HepG2 (cell line): ENCODE results near the gene SLC29A1. TPM values are rescaled to one million over a fixed set of nuclear protein-coding genes. Genes with fewer than 3 reads are reported as not detected.
A peak's percentile ranks its signal among the peaks of the same experiment; 100 is the strongest.

ENCODE experiments used
- ATAC-seq: fragments of 200-7000 bp; cut with Tn5 transposase; 3 replicates; pipeline ENCODE4 v1.9.1; 2020; ENCODE audit warnings: mild to moderate bottlenecking, moderate library complexity
- BruUV-seq: library from RNA; stranded (reverse); fragments of 400-500 nt; replicated peaks from 2 replicates; lab custom pipeline; 2021; lab: Mats Ljungman, UMichigan
- CTCF ChIA-PET: fragments of 300-600 bp; formaldehyde crosslinking; extraction: SDS; loops from one replicate; lab custom pipeline; 2021; ENCODE audit warnings: low total read pairs, inconsistent platforms, low intra/inter-chr PET ratio; lab: Yijun Ruan, JAX
- POLR2A ChIA-PET: fragments of 350-600 bp; sonication (Branson Sonifier 250); formaldehyde crosslinking; loops from one replicate; lab custom pipeline; 2020; ENCODE audit warnings: antibody characterized with exemption, inconsistent platforms; lab: Yijun Ruan, JAX
- DNase-seq: peaks from one replicate; pipeline ENCODE4 v3.0.0-alpha.2; 2015; ENCODE audit warnings: low spot score
- FAIRE-seq: peaks from 3 replicates; lab custom pipeline; 2011; peaks lifted over from hg19 to GRCh38; lab: Jason Lieb, UNC
- H2AFZ ChIP-seq: one replicate; pipeline ENCODE4 v1.6.1; 2011; ENCODE audit warnings: low read length, inconsistent platforms
- H3K27ac ChIP-seq: fragments of 300-600 bp; 3 replicates; pipeline ENCODE4 v1.8.0; 2011; ENCODE audit warnings: mixed run types, mild to moderate bottlenecking, mixed read lengths, low read length, inconsistent platforms; ENCODE audit not compliant: insufficient read depth; ENCODE audit errors: extremely low read length
- H3K27me3 ChIP-seq, 2 experiments: fragments of 200-600 bp in 1 of 2; 2 replicates in 1 of 2; 3 replicates in 1 of 2; pipeline versions ENCODE4 v1.6.0 to v1.8.0; 2011; ENCODE audit warnings: low read length in 2 of 2, mild to moderate bottlenecking in 2 of 2, moderate library complexity in 2 of 2, inconsistent platforms in 1 of 2; ENCODE audit not compliant: insufficient read depth in 2 of 2, control insufficient read depth in 1 of 2
- H3K36me3 ChIP-seq, 2 experiments: fragments of 200-600 bp in 1 of 2; replicated peaks in 1 of 2; 2 replicates in 1 of 2; 3 replicates in 1 of 2; pipeline versions ENCODE4 v1.5.1 to v1.8.0; 2011; ENCODE audit warnings: low read length in 2 of 2, inconsistent platforms in 1 of 2; ENCODE audit not compliant: insufficient read depth in 2 of 2, control insufficient read depth in 1 of 2
- H3K4me1 ChIP-seq: 2 replicates; pipeline ENCODE4 v1.5.1; 2012; ENCODE audit warnings: low read length, inconsistent platforms; ENCODE audit not compliant: insufficient read depth
- H3K4me2 ChIP-seq: 2 replicates; pipeline ENCODE4 v1.6.0; 2011; ENCODE audit warnings: low read depth, low read length, inconsistent platforms
- H3K4me3 ChIP-seq, 3 experiments: fragments of 200-600 bp in 1 of 3; sonication (generic), shearing (Covaris generic) in 1 of 3; replicated peaks in 1 of 3; 2 replicates each; pipeline ENCODE4 v1.5.1; 2011 to 2016; ENCODE audit warnings: low read length in 3 of 3, inconsistent platforms in 2 of 3, low read depth in 2 of 3, mild to moderate bottlenecking in 2 of 3, control low read depth in 1 of 3, mixed read lengths in 1 of 3; ENCODE audit not compliant: insufficient read depth in 1 of 3
- H3K79me2 ChIP-seq: one replicate; pipeline ENCODE4 v1.6.1; 2011; ENCODE audit warnings: low read length, inconsistent platforms; ENCODE audit not compliant: insufficient read depth
- H3K9ac ChIP-seq: 2 replicates; pipeline ENCODE4 v1.6.0; 2011; ENCODE audit warnings: mild to moderate bottlenecking, low read depth, low read length, inconsistent platforms; ENCODE audit not compliant: insufficient read depth
- H3K9me3 ChIP-seq: 2 replicates; pipeline ENCODE4 v1.5.1; 2012; ENCODE audit warnings: mild to moderate bottlenecking, low read length
- H4K20me1 ChIP-seq: 2 replicates; pipeline ENCODE4 v1.6.0; 2011; ENCODE audit warnings: inconsistent platforms, mild to moderate bottlenecking, low read length, moderate library complexity; ENCODE audit not compliant: insufficient read depth
- ZNF616 ChIP-seq: sonication (generic); formaldehyde crosslinking; IDR thresholded peaks from 2 replicates; pipeline ENCODE4 v1.5.0; 2020; ENCODE audit warnings: low read depth, mild to moderate bottlenecking, missing genetic modification reagents
- ZNF747 ChIP-seq: sonication (generic); formaldehyde crosslinking; IDR thresholded peaks from 2 replicates; pipeline ENCODE4 v1.8.1; 2023; ENCODE audit warnings: missing genetic modification reagents, mild to moderate bottlenecking, borderline replicate concordance
- ZNF75D ChIP-seq: sonication (generic); formaldehyde crosslinking; IDR thresholded peaks from 2 replicates; pipeline ENCODE4 v1.8.1; 2023; ENCODE audit warnings: missing genetic modification reagents, mild to moderate bottlenecking, borderline replicate concordance
- ZSCAN31 ChIP-seq: sonication (generic); formaldehyde crosslinking; IDR thresholded peaks from 2 replicates; pipeline ENCODE4 v1.5.0; 2020; ENCODE audit warnings: low read depth, mild to moderate bottlenecking, missing genetic modification reagents
- WGBS: methylation state at CpG from one replicate; pipeline ENCODE4 v1.1.6; 2017; ENCODE audit warnings: low lambda C conversion rate; 5-methylcytosine and 5-hydroxymethylcytosine counted together
- in situ Hi-C: cut with HindIII; loops from 2 replicates; pipeline ENCODE4 v1.10.0; 2017; ENCODE audit warnings: low pct_unique_long_range_greater_than_20kb; ENCODE audit not compliant: extremely low pct_ligation_motif_present
- intact Hi-C: fragments of 100-400 bp; cut with micrococcal nuclease; formaldehyde crosslinking; loops from one replicate; pipeline ENCODE4 v1.10.0; 2022; ENCODE audit not compliant: unreplicated experiment
- polyA plus RNA-seq, 8 experiments: library from polyadenylated mRNA; depleted of rRNA in 3 of 8; stranded (reverse) in 7 of 8; unstranded in 1 of 8; fragments of >200 nt; fragmentation: Illumina TruSeq in 4 of 8; extraction: Trizol in 4 of 8; gene quantifications; 2 replicates each; pipeline versions ENCODE4 v1.2.1 to v1.2.3, GENCODE V29; 2011 to 2016; ENCODE audit warnings: low read depth in 4 of 8, missing spikeins in 1 of 8, mixed read lengths in 1 of 8; ENCODE audit not compliant: insufficient read depth in 1 of 8
- total RNA-seq, 5 experiments: library from RNA; depleted of rRNA; stranded (reverse); fragments of >200 nt; fragmentation: Illumina TruSeq; extraction: Trizol; gene quantifications; 2 replicates each; pipeline ENCODE4 v1.2.3, GENCODE V29; 2016; ENCODE audit warnings: low read depth in 1 of 5
- TF ChIP-seq, protein P1 (sequence below): sonication (generic); formaldehyde crosslinking; conservative IDR thresholded peaks from 2 replicates; pipeline ENCODE4 v1.5.0; 2020; ENCODE audit warnings: missing genetic modification reagents
- TF ChIP-seq, protein P2 (sequence below): sonication (generic); formaldehyde crosslinking; IDR thresholded peaks from 2 replicates; pipeline ENCODE4 v1.5.0; 2020; ENCODE audit warnings: mild to moderate bottlenecking, missing genetic modification reagents

The SLC29A1 gene
- total and polyA plus RNA-seq, 2 of the 13 experiments (the other 11 are each of a cell fraction or from before 2014, with no cell fraction given), result 43.2 to 106 TPM

DNA sequence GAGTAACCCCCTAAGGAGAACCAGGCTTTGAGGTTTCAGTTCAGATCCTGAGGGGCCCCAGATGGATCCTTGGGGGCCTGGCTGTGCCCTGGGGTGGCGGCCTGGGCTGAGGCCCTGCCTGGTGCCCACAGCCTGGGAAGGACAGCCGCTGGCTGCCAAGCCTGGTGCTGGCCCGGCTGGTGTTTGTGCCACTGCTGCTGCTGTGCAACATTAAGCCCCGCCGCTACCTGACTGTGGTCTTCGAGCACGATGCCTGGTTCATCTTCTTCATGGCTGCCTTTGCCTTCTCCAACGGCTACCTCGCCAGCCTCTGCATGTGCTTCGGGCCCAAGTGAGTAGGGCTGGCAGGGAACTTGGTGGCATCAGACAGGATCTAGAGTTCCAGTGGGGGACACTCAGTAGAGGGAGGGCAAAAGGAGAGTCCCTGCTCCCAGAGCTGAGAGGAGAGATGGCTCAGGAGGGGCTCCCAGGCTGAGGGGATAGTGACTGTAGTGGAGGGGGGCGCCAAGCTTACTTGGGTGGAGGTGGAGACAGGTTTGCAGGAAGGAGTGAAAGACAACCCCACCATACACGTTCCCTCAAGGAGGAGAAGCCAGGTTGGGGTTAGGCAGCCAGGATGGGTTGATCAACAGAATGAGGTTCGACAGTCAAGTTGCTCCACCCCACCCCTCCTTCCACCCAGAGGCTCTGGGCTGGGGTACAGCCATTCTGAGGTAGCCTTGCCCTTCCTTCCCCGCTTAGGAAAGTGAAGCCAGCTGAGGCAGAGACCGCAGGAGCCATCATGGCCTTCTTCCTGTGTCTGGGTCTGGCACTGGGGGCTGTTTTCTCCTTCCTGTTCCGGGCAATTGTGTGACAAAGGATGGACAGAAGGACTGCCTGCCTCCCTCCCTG is 9.5 kb downstream of the SLC29A1 start:
- no peaks in the 10 kb centered on the region for H3K27me3 ChIP-seq
- peaks cover 11 to 24% of the 10 kb centered on the region in 2 experiments for H3K36me3 ChIP-seq
- H4K20me1 ChIP-seq, result no peaks in the 10 kb centered on the region
- no peak overlapping the region for H2AFZ ChIP-seq
- in situ Hi-C loops, result no loop called here
- no peak overlapping the region for H3K4me3 ChIP-seq
- no TSS peak for BruUV-seq
- no peak overlapping the region for H3K9ac ChIP-seq
- POLR2A ChIA-PET, result interaction anchor here (3.7 kb wide), 1 partner anchor 9 kb away, joined by 20 read pairs; the partner anchor contains the start of gene SLC29A1
- H3K4me2 ChIP-seq, result no peak overlapping the region
- DNase-seq, result no peak
- WGBS, result 94% methylated on average over 16 of the region's 16 CpGs
- no peak for FAIRE-seq
- H3K79me2 ChIP-seq, result no peaks in the 10 kb centered on the region
- no peak for ATAC-seq
- no peaks in the 10 kb centered on the region for H3K9me3 ChIP-seq
- H3K4me1 ChIP-seq, result peaks cover 53% of the 10 kb centered on the region
- H3K27ac ChIP-seq, result no peak overlapping the region
- CTCF ChIA-PET, result interaction anchor here (2.6 to 5.3 kb wide), 3 partner anchors 11 to 137 kb away, joined by 18 to 38 read pairs (median 36); partner anchors contain the start of gene SLC29A1
- TF ChIP-seq ZNF747 (CRISPR knock-in tag), result no peak
- TF ChIP-seq ZSCAN31 (CRISPR knock-in tag), result no peak
- TF ChIP-seq, protein P1, sequence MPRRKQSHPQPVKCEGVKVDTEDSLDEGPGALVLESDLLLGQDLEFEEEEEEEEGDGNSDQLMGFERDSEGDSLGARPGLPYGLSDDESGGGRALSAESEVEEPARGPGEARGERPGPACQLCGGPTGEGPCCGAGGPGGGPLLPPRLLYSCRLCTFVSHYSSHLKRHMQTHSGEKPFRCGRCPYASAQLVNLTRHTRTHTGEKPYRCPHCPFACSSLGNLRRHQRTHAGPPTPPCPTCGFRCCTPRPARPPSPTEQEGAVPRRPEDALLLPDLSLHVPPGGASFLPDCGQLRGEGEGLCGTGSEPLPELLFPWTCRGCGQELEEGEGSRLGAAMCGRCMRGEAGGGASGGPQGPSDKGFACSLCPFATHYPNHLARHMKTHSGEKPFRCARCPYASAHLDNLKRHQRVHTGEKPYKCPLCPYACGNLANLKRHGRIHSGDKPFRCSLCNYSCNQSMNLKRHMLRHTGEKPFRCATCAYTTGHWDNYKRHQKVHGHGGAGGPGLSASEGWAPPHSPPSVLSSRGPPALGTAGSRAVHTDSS (CRISPR knock-in tag), result no peak
- TF ChIP-seq ZNF616 (CRISPR knock-in tag), result no peak
- no peak for TF ChIP-seq ZNF75D
- TF ChIP-seq, protein P2, sequence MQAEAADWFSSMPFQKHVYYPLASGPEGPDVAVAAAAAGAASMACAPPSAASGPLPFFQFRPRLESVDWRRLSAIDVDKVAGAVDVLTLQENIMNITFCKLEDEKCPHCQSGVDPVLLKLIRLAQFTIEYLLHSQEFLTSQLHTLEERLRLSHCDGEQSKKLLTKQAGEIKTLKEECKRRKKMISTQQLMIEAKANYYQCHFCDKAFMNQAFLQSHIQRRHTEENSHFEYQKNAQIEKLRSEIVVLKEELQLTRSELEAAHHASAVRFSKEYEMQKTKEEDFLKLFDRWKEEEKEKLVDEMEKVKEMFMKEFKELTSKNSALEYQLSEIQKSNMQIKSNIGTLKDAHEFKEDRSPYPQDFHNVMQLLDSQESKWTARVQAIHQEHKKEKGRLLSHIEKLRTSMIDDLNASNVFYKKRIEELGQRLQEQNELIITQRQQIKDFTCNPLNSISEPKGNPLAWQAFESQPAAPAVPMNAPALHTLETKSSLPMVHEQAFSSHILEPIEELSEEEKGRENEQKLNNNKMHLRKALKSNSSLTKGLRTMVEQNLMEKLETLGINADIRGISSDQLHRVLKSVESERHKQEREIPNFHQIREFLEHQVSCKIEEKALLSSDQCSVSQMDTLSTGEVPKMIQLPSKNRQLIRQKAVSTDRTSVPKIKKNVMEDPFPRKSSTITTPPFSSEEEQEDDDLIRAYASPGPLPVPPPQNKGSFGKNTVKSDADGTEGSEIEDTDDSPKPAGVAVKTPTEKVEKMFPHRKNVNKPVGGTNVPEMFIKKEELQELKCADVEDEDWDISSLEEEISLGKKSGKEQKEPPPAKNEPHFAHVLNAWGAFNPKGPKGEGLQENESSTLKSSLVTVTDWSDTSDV, result peak; percentile 21; the same call in 1 of the 2 replicates
- intact Hi-C loops, result no loop called here
